Measurements from ENCODE around the gene IMMT.

DNA sequence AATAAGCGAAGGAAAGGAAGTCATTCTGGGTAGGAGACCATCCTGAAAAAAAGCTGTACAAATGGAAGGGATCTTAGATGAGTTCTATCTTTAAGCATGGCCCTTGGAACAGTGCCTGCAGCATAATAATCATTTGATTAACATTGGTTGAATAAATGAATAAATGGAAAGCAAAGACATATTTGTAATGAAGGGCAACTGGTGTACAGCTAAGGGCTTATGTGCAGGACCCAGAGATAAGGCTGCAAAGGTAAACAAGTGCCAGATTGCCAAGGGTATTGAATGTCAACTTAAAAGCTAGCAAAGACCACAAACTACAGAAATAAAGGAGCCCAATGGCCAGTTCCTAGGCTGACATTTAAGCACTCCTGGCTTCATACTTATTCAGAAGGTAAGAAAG lies 19.4 kb downstream of the IMMT start:
- TF ChIP-seq, protein P1, sequence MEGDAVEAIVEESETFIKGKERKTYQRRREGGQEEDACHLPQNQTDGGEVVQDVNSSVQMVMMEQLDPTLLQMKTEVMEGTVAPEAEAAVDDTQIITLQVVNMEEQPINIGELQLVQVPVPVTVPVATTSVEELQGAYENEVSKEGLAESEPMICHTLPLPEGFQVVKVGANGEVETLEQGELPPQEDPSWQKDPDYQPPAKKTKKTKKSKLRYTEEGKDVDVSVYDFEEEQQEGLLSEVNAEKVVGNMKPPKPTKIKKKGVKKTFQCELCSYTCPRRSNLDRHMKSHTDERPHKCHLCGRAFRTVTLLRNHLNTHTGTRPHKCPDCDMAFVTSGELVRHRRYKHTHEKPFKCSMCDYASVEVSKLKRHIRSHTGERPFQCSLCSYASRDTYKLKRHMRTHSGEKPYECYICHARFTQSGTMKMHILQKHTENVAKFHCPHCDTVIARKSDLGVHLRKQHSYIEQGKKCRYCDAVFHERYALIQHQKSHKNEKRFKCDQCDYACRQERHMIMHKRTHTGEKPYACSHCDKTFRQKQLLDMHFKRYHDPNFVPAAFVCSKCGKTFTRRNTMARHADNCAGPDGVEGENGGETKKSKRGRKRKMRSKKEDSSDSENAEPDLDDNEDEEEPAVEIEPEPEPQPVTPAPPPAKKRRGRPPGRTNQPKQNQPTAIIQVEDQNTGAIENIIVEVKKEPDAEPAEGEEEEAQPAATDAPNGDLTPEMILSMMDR (IDR thresholded peaks at IDR 0.05; ENCODE audit: borderline replicate concordance, extremely low read depth, low read length, poor library complexity, severe bottlenecking): no peak
- no peak for TF ChIP-seq EZH2 (IDR thresholded peaks at IDR 0.05; ENCODE audit: borderline replicate concordance, low read depth, low read length, severe bottlenecking)

All from DND-41 (cell line).